Hematopoietic multipotent progenitor cell treated with erythropoietin and hydrocortisone succinate and interleukin-3 and kit ligand, for 15 days (in vitro differentiated cells): ENCODE measurements around the gene ZNF627.
"Not testable (repeated sequence)": the region's sequence is repeated elsewhere in the genome, so short reads cannot be mapped to it uniquely, and the experiment has no call there.

Experiments
- DNase-seq: peaks from one replicate; pipeline ENCODE4 v3.0.0-alpha.2; 2015; ENCODE audit warnings: low spot score

ZNF627 gene

DNA sequence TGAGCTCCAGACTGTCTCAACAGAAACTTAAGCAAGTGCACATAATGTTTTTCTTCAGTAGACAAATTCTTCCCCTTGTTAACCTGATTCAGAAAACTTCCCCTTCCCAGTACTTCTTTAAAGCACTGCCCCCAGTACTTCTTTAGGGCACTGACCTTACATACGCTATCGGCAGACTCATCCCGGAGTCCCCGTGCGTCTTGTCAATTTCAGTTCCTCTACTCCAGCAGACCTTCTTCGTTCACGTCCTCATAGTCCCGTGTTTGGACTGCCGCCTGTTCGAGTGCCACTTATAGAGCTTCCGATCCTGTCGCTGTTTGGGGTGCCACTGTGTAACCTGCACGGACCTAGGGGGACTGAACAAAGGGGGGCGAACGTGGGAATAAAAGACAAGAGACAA lies 29.0 kb downstream of the ZNF627 start:
- no peak for DNase-seq

GRCh38 chr19:11633223-11633622 lies 35.9 kb downstream of the ZNF627 start:
- DNase-seq: no peak

GRCh38 chr19:11634018-11634662 lies 36.9 kb downstream of the ZNF627 start:
- DNase-seq: not testable (repeated sequence)

- DNase-seq: no peak
Observed at GRCh38 chr19:11639245-11639601, 41.9 kb downstream of the ZNF627 start.

GRCh38 chr19:11639602-11640471 lies 42.6 kb downstream of the ZNF627 start:
- DNase-seq: peak; percentile 95

- peak; percentile 10 for DNase-seq
Observed at GRCh38 chr19:11641244-11641643, 44.0 kb downstream of the ZNF627 start.

GRCh38 chr19:11642902-11643301 lies 45.6 kb downstream of the ZNF627 start:
- DNase-seq: no peak

DNA sequence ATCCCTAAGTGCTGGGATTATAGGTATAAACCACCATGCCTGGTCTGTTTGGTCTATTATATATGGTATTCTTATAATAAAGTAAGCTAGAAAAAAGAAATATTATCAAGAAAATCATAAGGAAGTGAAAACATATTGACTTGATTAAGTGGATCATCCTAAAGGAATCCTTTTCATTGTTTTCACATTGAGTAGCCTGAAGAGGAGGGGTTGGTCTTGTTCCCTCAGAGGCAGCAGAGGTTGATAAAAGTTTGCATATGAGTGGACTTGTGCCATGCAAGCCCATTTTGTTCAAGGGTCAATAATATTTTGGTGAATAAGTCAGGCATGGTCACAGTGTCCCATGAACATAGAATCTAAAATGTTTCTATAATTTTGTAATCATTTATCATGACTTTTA lies 52.7 kb downstream of the ZNF627 start:
- no peak for DNase-seq

DNA sequence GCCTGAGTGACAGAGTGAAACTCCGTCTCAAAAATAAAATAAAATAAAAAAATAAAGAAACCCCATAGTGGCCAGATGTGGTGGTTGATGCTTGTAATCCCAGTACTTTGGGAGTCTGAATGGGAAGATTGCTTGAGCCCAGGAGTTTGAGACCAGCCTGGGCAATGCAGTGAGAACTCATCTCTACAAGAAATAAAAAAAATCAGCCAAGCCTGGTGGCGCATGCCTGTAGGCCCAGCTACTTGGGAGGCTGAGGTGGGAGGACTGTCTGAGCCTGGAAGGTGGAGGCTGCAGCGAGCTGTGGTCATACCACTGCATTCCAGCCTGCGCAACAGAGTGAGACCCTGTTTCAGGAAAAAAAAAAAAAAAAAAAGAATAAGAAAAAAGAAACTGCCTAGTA lies 53.8 kb downstream of the ZNF627 start:
- no peak for DNase-seq

GRCh38 chr19:11652056-11652455 lies 54.8 kb downstream of the ZNF627 start:
- no peak for DNase-seq

- DNase-seq: no peak
Observed at GRCh38 chr19:11652492-11652891, 55.2 kb downstream of the ZNF627 start.

GRCh38 chr19:11656535-11656934 lies 59.3 kb downstream of the ZNF627 start:
- no peak for DNase-seq

GRCh38 chr19:11657307-11657706 lies 60.0 kb downstream of the ZNF627 start:
- no peak for DNase-seq

DNA sequence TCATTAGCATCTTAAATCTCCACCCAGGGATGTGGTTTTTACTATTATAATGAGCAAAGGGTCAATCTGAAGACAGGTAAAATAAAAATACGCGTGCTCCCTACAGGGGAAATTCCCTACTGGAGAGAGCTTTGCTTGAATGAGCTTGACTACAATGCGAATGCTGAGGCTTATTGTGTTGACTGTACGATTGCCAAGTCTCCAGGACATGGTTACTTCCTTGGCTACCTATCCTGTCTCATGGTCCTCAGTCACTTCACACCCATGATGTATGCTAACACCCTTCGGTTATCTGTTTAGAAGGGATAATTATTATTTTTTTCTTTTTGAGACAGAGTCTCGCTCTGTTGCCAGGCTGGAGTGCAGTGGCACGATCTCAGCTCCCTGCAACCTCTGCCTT lies 61.7 kb downstream of the ZNF627 start:
- no peak for DNase-seq

GRCh38 chr19:11659612-11660011 lies 62.3 kb downstream of the ZNF627 start:
- no peak for DNase-seq

- DNase-seq: no peak
Observed at GRCh38 chr19:11662278-11662677, 65.0 kb downstream of the ZNF627 start.

DNA sequence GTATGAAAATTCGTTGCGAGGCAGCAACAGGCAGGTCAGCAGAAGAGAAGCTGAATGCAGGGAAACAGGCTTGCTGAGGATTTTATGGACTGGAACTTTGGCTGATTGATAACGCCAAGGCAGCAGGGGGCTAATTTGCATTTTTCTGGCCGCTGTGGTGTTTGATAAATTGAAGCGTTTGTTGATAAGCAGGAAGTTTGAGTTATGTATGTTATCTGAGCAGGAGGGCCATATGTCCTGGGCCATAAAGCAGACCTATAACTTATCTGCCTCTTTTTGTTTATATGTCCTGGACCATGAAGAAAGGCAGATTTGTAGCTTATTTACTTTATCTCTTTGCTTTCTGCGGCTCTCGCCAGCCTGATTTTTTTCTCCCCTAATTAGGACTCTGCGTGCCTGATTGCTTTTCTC lies 65.9 kb downstream of the ZNF627 start:
- DNase-seq: no peak
